ACHN (cell line): ENCODE measurements around the gene ATP8B3.

Source experiments
- DNase-seq: peaks from one replicate; pipeline ENCODE4 v3.0.0-alpha.2; 2015
- in situ Hi-C: cut with HindIII; loops from 2 replicates; pipeline ENCODE4 v1.10.0; 2017; ENCODE audit warnings: low sequenced_read_pairs, low pct_ligation_motif_present, low pct_unique_long_range_greater_than_20kb

The ATP8B3 gene

GRCh38 chr19:1742989-1743696 lies 68.9 kb downstream of the ATP8B3 start:
- no peak for DNase-seq
- in situ Hi-C loops: no loop called here

DNA sequence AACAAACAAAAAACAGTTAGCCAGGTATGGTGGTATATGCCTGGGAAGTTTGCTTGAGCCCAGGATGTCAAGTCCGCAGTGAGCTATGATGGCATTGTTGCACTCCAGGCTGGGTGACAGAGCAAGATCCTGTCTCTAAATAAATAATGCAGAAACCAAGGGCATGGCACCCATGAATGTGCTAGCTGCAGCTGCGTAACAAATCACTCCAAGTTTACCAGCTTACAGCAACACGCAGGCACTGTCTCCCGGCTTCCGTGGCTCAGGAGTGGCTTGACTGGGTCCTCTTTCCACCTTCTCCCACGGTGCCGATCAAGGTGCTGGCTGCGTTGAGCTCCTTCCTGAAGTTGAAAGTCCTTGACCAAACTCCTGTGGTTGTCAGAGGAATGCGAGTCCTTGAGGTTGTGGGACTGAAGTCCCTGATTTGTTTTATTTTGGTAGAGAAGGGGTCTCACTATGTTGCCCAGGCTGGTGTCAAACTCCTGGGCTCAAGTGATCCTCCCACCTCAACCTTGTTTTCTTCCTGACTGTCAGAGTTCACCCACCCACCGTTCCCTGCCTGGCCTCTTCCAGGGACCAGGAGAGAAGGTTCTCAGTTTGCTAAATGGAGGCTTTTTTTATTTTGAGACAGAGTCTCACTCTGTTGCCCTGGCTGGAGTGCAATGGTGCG lies 72.0 kb downstream of the ATP8B3 start:
- in situ Hi-C loops: no loop called here
- DNase-seq: no peak

DNA sequence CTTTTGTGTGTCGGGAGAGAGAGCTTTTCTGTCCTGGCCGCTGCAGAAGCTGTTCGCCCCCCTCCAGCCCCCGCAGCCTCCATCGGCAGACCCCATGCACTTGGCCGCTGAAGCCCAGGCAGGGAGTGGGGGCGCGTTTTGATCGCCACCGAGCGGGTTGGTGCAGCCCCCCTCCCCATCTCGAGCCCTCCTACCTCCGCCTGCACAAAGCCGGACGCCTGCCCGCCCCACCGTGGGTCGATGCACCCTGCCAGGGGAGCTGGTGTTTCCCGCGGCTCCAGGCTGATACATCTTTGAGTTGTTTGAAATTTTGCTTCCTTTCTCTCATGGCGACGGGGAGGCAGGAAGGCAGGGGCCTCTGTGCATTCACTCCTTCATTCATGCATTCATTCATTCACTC lies 75.1 kb downstream of the ATP8B3 start:
- no peak for DNase-seq
- in situ Hi-C loops: no loop called here

GRCh38 chr19:1736280-1736679 lies 75.8 kb downstream of the ATP8B3 start:
- in situ Hi-C loops: no loop called here

DNA sequence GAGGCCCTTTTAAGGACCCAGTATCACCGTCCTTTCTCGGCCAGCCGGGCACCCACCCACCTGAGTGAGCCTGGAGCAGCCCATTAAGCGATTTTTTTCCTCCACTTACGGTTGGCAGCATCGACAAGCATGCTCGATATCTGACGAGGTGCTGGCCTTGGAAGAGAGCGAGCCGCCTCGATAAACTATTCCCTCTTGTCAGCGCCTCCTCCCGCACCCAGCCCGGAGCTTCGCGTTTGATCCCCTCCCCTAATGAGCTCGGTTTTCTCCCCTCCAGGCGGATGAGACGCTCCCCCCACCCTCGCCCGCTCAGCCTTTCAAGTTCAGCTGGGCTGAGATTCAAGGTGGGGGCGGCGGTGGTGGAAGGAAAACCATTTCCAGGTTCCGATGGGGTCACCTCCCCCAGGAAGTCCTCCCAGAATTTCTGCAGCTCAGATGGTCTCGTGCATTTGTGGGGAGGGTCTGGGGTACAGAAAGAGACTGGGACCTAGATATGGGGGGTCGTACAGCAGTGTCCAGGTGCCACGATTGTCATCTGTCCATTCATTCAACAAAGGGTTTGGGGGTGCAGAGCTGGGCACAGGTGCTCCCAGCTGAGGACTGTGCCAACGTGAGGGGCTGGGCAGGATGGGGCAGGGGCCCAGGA lies 77.6 kb downstream of the ATP8B3 start:
- in situ Hi-C loops: no loop called here
- DNase-seq: no peak

More at GRCh38 chr19:1736280-1736679, 75.8 kb downstream of the ATP8B3 start:
- no peak for DNase-seq
